Erythroblast (primary cell): ENCODE measurements around the gene DUOX1.
"Not testable (repeated sequence)": the region's sequence is repeated elsewhere in the genome, so short reads cannot be mapped to it uniquely, and the experiment has no call there.

Source experiments
- GATA1 ChIP-seq: IDR thresholded peaks from 2 replicates; pipeline ENCODE4 v1.6.1; 2011; ENCODE audit warnings: low read depth, mild to moderate bottlenecking, control low read depth, low read length, moderate library complexity
- POLR2A ChIP-seq: IDR thresholded peaks from 2 replicates; pipeline ENCODE4 v1.6.1; 2011; ENCODE audit warnings: mild to moderate bottlenecking, low read length

DNA sequence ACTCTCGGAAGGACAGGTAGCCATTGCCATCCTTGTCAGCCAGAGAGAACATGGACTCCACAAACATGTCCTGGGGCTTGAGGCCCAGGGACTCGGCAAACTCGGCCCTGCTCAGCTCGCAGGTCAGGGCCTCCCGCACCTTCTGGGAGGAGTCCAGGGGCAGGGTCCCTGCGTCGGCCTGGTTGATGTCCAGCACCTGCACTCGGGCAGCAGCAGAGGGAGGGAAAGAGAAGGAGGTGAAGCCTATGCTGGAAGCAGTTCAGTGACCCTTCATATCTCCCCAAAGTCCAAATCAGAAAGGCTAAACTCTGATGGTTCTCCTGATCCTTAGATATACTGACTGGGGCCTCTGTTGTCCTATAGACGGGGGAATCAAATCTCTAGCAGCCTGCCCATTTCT lies 25.6 kb upstream of the DUOX1 start:
- not testable (repeated sequence) for TF ChIP-seq POLR2A, GATA1
